MCF 10A (cell line): ENCODE data around the gene ARHGAP25. TPM values are rescaled to one million over a fixed set of nuclear protein-coding genes. Genes with fewer than 3 reads are reported as not detected.
A peak's percentile ranks its signal among the peaks of the same experiment; 100 is the strongest.

ENCODE experiments used
- BruUV-seq: library from RNA; stranded (reverse); fragments of 400-500 nt; replicated peaks from 2 replicates; lab custom pipeline; 2021; lab: Mats Ljungman, UMichigan
- CTCF ChIA-PET: fragments of 300-600 bp; sonication (Branson Sonifier 250); formaldehyde crosslinking; extraction: SDS; loops from one replicate; lab custom pipeline; 2021; ENCODE audit warnings: antibody characterized with exemption, inconsistent platforms; lab: Yijun Ruan, JAX
- POLR2A ChIA-PET: fragments of 300-600, 350-650 bp; sonication (Branson Sonifier 250); formaldehyde crosslinking; extraction: SDS; loops from one replicate; lab custom pipeline; 2020; ENCODE audit warnings: antibody characterized with exemption, inconsistent platforms; lab: Yijun Ruan, JAX
- DNase-seq: peaks from one replicate; pipeline ENCODE4 v3.0.0-alpha.2; 2018; ENCODE audit not compliant: unreplicated experiment
- H3K27ac Mint-ChIP-seq: one replicate; pipeline ENCODE4 v1.8.0; 2022; ENCODE audit warnings: mild to moderate bottlenecking, low read depth, mixed read lengths; ENCODE audit not compliant: unreplicated experiment
- H3K27me3 Mint-ChIP-seq: one replicate; pipeline ENCODE4 v1.8.0; 2022; ENCODE audit warnings: mixed read lengths; ENCODE audit not compliant: insufficient read depth, unreplicated experiment
- H3K36me3 Mint-ChIP-seq: one replicate; pipeline ENCODE4 v1.8.0; 2022; ENCODE audit warnings: mild to moderate bottlenecking, moderate library complexity, mixed read lengths; ENCODE audit not compliant: insufficient read depth, unreplicated experiment
- H3K4me1 Mint-ChIP-seq: one replicate; pipeline ENCODE4 v1.8.0; 2022; ENCODE audit warnings: mixed read lengths; ENCODE audit not compliant: insufficient read depth, unreplicated experiment
- H3K4me3 Mint-ChIP-seq: one replicate; pipeline ENCODE4 v1.8.0; 2022; ENCODE audit warnings: mild to moderate bottlenecking, moderate library complexity, mixed read lengths; ENCODE audit not compliant: unreplicated experiment
- H3K9me3 Mint-ChIP-seq: one replicate; pipeline ENCODE4 v1.8.0; 2022; ENCODE audit warnings: mixed read lengths; ENCODE audit not compliant: unreplicated experiment
- CTCF ChIP-seq: fragments of 200-600 bp; IDR thresholded peaks from one replicate; pipeline ENCODE4 v1.8.0; 2022; ENCODE audit warnings: antibody characterized with exemption, mild to moderate bottlenecking; ENCODE audit not compliant: unreplicated experiment
- intact Hi-C: fragments of 100-400 bp; cut with micrococcal nuclease; formaldehyde crosslinking; loops from 2 replicates; pipeline ENCODE4 v1.14.1; 2022
- total RNA-seq: library from RNA; stranded (reverse); gene quantifications from 2 replicates; pipeline ENCODE4 v1.2.3, GENCODE V29; 2022

Gene ARHGAP25
- total RNA-seq, 1 experiment from 2014 or later: 0.93 TPM

GRCh38 chr2:68817306-68817705 is 82.7 kb downstream of the ARHGAP25 start:
- no peak for TF ChIP-seq CTCF
- Mint-ChIP-seq H3K27me3 (no peaks in the 10 kb centered on the region), H3K4me3 (no peak overlapping the region), H3K27ac (no peak overlapping the region), H3K9me3 (no peaks in the 10 kb centered on the region), H3K36me3 (peaks cover 5% of the 10 kb centered on the region), H3K4me1 (peaks cover 14% of the 10 kb centered on the region)
- BruUV-seq: no TSS peak
- POLR2A ChIA-PET: interaction anchor here (0.5 to 1.2 kb wide), 3 partner anchors 11 to 351 kb away, joined by 3 read pairs; no protein-coding TSS in a partner anchor
- no peak for DNase-seq
- CTCF ChIA-PET: interaction anchor here (0.9 to 1.2 kb wide), 2 partner anchors 65 to 126 kb away, joined by 5 read pairs; no protein-coding TSS in a partner anchor
- intact Hi-C loops: no loop called here

- no TSS peak for BruUV-seq
- Mint-ChIP-seq H3K4me1 (peaks cover 16% of the 10 kb centered on the region), H3K9me3 (no peaks in the 10 kb centered on the region), H3K27me3 (no peaks in the 10 kb centered on the region), H3K4me3 (no peak overlapping the region), H3K36me3 (no peaks in the 10 kb centered on the region), H3K27ac (no peak overlapping the region)
- intact Hi-C loops: no loop called here
- ChIA-PET CTCF (interaction anchor here (1.1 kb wide), 1 partner anchor 20 kb away, joined by 4 read pairs; no protein-coding TSS in a partner anchor), POLR2A (no interaction called here)
- no peak for DNase-seq
- TF ChIP-seq CTCF: no peak
Observed at GRCh38 chr2:68819556-68819955, 84.9 kb downstream of the ARHGAP25 start.

GRCh38 chr2:68822207-68822872 is 87.7 kb downstream of the ARHGAP25 start:
- H3K27me3 Mint-ChIP-seq: no peaks in the 10 kb centered on the region
- no peaks in the 10 kb centered on the region for H3K36me3 Mint-ChIP-seq
- BruUV-seq: no TSS peak
- no peaks in the 10 kb centered on the region for H3K9me3 Mint-ChIP-seq
- ChIA-PET CTCF (interaction anchor here (0.8 to 0.9 kb wide), 2 partner anchors 88 to 359 kb away, joined by 3 read pairs; no protein-coding TSS in a partner anchor), POLR2A (interaction anchor here (0.5 kb wide), 1 partner anchor 71 kb away, joined by 3 read pairs; no protein-coding TSS in a partner anchor)
- TF ChIP-seq CTCF: no peak
- no peak for DNase-seq
- H3K4me1 Mint-ChIP-seq: peaks cover 24% of the 10 kb centered on the region
- no peak overlapping the region for H3K4me3 Mint-ChIP-seq
- H3K27ac Mint-ChIP-seq: no peak overlapping the region
- intact Hi-C loops: no loop called here

- Mint-ChIP-seq H3K4me3 (no peak overlapping the region), H3K9me3 (no peaks in the 10 kb centered on the region), H3K4me1 (peaks cover 38% of the 10 kb centered on the region), H3K27ac (peak overlapping the region; percentile 82), H3K36me3 (peaks cover 6% of the 10 kb centered on the region), H3K27me3 (no peaks in the 10 kb centered on the region)
- CTCF ChIA-PET: interaction anchor here (0.6 to 1.6 kb wide), 3 partner anchors 9 to 92 kb away, joined by 3 to 4 read pairs (median 3); no protein-coding TSS in a partner anchor
- peak; percentile 87 for DNase-seq
- no TSS peak for BruUV-seq
- POLR2A ChIA-PET: interaction anchor here (0.6 to 1.3 kb wide), 7 partner anchors 7 to 602 kb away, joined by 3 to 4 read pairs (median 3); no protein-coding TSS in a partner anchor
- intact Hi-C loops: loop anchor here (5.0 kb wide), 1 partner anchor 358 kb away; the partner anchor contains the start of genes APLF and FBXO48
- TF ChIP-seq CTCF: no peak
Observed at GRCh38 chr2:68824831-68825230, 90.2 kb downstream of the ARHGAP25 start.
